HEK293 (cell line): ENCODE results near the gene AGTR1.

Experiments used
- CTCF ChIA-PET: fragments of 350-600 bp; formaldehyde crosslinking; extraction: SDS; loops from one replicate; lab custom pipeline; 2021; ENCODE audit warnings: antibody characterized with exemption; lab: Yijun Ruan, JAX
- POLR2A ChIA-PET: fragments of 300-600 bp; formaldehyde crosslinking; extraction: SDS; loops from one replicate; lab custom pipeline; 2020; ENCODE audit warnings: antibody characterized with exemption, inconsistent platforms; lab: Yijun Ruan, JAX
- H3K27ac ChIP-seq: fragments of 200-500 bp; sonication (Bioruptor generic); 2 replicates; pipeline ENCODE4 v1.5.1; 2014; ENCODE audit warnings: low read depth, low read length, control low read depth, inconsistent platforms; ENCODE audit errors: extremely low read depth
- H3K36me3 ChIP-seq, 2 experiments: fragments of 200-500 bp in 1 of 2; sonication (Bioruptor generic) in 1 of 2; 1 replicate in 1 of 2; 2 replicates in 1 of 2; pipeline ENCODE4 v1.5.1; 2014 to 2017; ENCODE audit warnings: inconsistent platforms in 2 of 2, low read length in 2 of 2; ENCODE audit not compliant: control insufficient read depth in 2 of 2, insufficient read depth in 1 of 2
- H3K4me1 ChIP-seq: fragments of 200-500 bp; sonication (Bioruptor generic); 2 replicates; pipeline ENCODE4 v1.5.1; 2014; ENCODE audit warnings: mild to moderate bottlenecking, low read length, inconsistent platforms; ENCODE audit not compliant: control insufficient read depth, insufficient read depth
- H3K4me3 ChIP-seq: 2 replicates; pipeline ENCODE4 v1.5.1; 2011; ENCODE audit warnings: low read depth, mild to moderate bottlenecking, control low read depth, low read length, moderate library complexity
- H3K9me3 ChIP-seq: fragments of 200-500 bp; sonication (Bioruptor generic); 2 replicates; pipeline ENCODE4 v1.5.1; 2014; ENCODE audit warnings: low read depth, low read length, inconsistent platforms; ENCODE audit not compliant: control insufficient read depth, insufficient read depth
- HOXD13 ChIP-seq: sonication (generic); formaldehyde crosslinking; IDR thresholded peaks from 2 replicates; pipeline ENCODE4 v1.8.0; 2022; ENCODE audit warnings: missing genetic modification reagents, borderline replicate concordance
- MEIS1 ChIP-seq: sonication (generic); formaldehyde crosslinking; IDR thresholded peaks from 2 replicates; pipeline ENCODE4 v1.8.1; 2022; ENCODE audit warnings: missing genetic modification reagents, mild to moderate bottlenecking, borderline replicate concordance
- OVOL3 ChIP-seq: fragments of 450-650 bp; formaldehyde crosslinking; IDR thresholded peaks from 2 replicates; pipeline ENCODE4 v1.5.1; 2016; ENCODE audit warnings: missing biosample characterization, missing genetic modification characterization
- SP2 ChIP-seq: fragments of 450-650 bp; formaldehyde crosslinking; IDR thresholded peaks from 2 replicates; pipeline ENCODE4 v1.5.1; 2016; ENCODE audit warnings: missing biosample characterization, missing genetic modification characterization
- TRIM28 ChIP-seq: IDR thresholded peaks from 2 replicates; pipeline ENCODE4 v1.6.1; 2011; ENCODE audit warnings: low read length, control low read depth, borderline replicate concordance
- ZEB2 ChIP-seq: fragments of 450-650 bp; formaldehyde crosslinking; IDR thresholded peaks from 2 replicates; pipeline ENCODE4 v1.5.1; 2016; ENCODE audit warnings: missing biosample characterization, missing genetic modification characterization
- ZNF211 ChIP-seq: fragments of 450-650 bp; formaldehyde crosslinking; IDR thresholded peaks from 2 replicates; pipeline ENCODE4 v1.5.1; 2016; ENCODE audit warnings: low read depth, missing biosample characterization, missing genetic modification characterization
- ZNF214 ChIP-seq: fragments of 450-650 bp; formaldehyde crosslinking; IDR thresholded peaks from 2 replicates; pipeline ENCODE4 v1.5.1; 2017; ENCODE audit warnings: missing biosample characterization, mild to moderate bottlenecking, missing genetic modification characterization, borderline replicate concordance
- ZNF404 ChIP-seq: fragments of 450-650 bp; formaldehyde crosslinking; IDR thresholded peaks from 2 replicates; pipeline ENCODE4 v1.5.1; 2017; ENCODE audit warnings: missing biosample characterization, missing genetic modification characterization
- ZNF560 ChIP-seq: fragments of 450-650 bp; formaldehyde crosslinking; IDR thresholded peaks from 2 replicates; pipeline ENCODE4 v1.5.1; 2017; ENCODE audit warnings: missing biosample characterization, missing genetic modification characterization, borderline replicate concordance
- ZNF600 ChIP-seq: fragments of 450-650 bp; formaldehyde crosslinking; IDR thresholded peaks from 2 replicates; pipeline ENCODE4 v1.5.1; 2016; ENCODE audit warnings: missing biosample characterization, missing genetic modification characterization
- ZNF623 ChIP-seq: fragments of 450-650 bp; formaldehyde crosslinking; IDR thresholded peaks from 2 replicates; pipeline ENCODE4 v1.5.1; 2016; ENCODE audit warnings: missing biosample characterization, missing genetic modification characterization
- ZNF629 ChIP-seq: fragments of 450-650 bp; formaldehyde crosslinking; IDR thresholded peaks from 2 replicates; pipeline ENCODE4 v1.5.1; 2017; ENCODE audit warnings: missing biosample characterization, missing genetic modification characterization
- ZNF654 ChIP-seq: fragments of 450-650 bp; formaldehyde crosslinking; IDR thresholded peaks from 2 replicates; pipeline ENCODE4 v1.5.1; 2016; ENCODE audit warnings: low read depth, missing biosample characterization, missing genetic modification characterization
- ZNF701 ChIP-seq: fragments of 450-650 bp; formaldehyde crosslinking; IDR thresholded peaks from 2 replicates; pipeline ENCODE4 v1.5.1; 2016; ENCODE audit warnings: missing biosample characterization, missing genetic modification characterization
- TF ChIP-seq, protein P1 (sequence below): fragments of 450-650 bp; formaldehyde crosslinking; IDR thresholded peaks from 2 replicates; pipeline ENCODE4 v1.5.1; 2016; ENCODE audit warnings: missing biosample characterization, missing genetic modification characterization
- TF ChIP-seq, protein P2 (sequence below): fragments of 450-650 bp; formaldehyde crosslinking; IDR thresholded peaks from 2 replicates; pipeline ENCODE4 v1.5.1; 2016; ENCODE audit warnings: missing biosample characterization, missing genetic modification characterization
- TF ChIP-seq, protein P3 (sequence below): fragments of 450-650 bp; formaldehyde crosslinking; IDR thresholded peaks from 2 replicates; pipeline ENCODE4 v1.5.1; 2016; ENCODE audit warnings: missing biosample characterization, missing genetic modification characterization, low read depth
- TF ChIP-seq, protein P4 (sequence below): fragments of 450-650 bp; formaldehyde crosslinking; IDR thresholded peaks from 2 replicates; pipeline ENCODE4 v1.5.1; 2016; ENCODE audit warnings: missing biosample characterization, missing genetic modification characterization
- TF ChIP-seq, protein P5 (sequence below): fragments of 450-650 bp; formaldehyde crosslinking; conservative IDR thresholded peaks from 2 replicates; pipeline ENCODE4 v1.5.1; 2016; ENCODE audit warnings: low read depth, missing biosample characterization, missing genetic modification characterization
- TF ChIP-seq, protein P6 (sequence below): fragments of 450-650 bp; formaldehyde crosslinking; IDR thresholded peaks from 2 replicates; pipeline ENCODE4 v1.5.1; 2017; ENCODE audit warnings: missing biosample characterization, missing genetic modification characterization

AGTR1 gene

DNA sequence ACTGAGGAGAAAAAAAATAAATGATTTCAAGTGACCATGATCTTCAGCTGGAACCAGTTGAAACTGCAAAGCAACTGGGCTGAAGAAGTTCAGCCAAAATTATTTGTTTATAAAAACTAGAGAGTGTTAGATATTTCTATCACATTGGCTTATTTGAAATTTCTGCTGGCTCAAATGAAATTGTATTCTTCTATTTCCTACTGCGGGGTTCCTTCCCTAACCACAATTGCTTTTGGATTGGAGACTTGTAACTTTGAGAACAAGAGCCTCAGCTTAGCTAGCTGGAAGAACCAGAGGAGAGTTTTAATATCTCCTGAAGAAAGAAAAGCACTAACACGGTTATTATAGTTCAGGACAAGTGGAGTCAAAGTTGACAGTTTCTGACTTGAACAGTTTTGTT lies 31.1 kb downstream of the AGTR1 start:
- no peaks in the 10 kb centered on the region for H3K9me3 ChIP-seq
- TF ChIP-seq TRIM28 (no peak), MEIS1 (CRISPR knock-in tag) (no peak), HOXD13 (CRISPR knock-in tag) (no peak), ZNF214 (tag by site-specific recombination) (no peak), ZEB2 (no peak), ZNF404 (tag by site-specific recombination) (no peak), ZNF629 (no peak), ZNF560 (no peak)
- TF ChIP-seq, protein P1, sequence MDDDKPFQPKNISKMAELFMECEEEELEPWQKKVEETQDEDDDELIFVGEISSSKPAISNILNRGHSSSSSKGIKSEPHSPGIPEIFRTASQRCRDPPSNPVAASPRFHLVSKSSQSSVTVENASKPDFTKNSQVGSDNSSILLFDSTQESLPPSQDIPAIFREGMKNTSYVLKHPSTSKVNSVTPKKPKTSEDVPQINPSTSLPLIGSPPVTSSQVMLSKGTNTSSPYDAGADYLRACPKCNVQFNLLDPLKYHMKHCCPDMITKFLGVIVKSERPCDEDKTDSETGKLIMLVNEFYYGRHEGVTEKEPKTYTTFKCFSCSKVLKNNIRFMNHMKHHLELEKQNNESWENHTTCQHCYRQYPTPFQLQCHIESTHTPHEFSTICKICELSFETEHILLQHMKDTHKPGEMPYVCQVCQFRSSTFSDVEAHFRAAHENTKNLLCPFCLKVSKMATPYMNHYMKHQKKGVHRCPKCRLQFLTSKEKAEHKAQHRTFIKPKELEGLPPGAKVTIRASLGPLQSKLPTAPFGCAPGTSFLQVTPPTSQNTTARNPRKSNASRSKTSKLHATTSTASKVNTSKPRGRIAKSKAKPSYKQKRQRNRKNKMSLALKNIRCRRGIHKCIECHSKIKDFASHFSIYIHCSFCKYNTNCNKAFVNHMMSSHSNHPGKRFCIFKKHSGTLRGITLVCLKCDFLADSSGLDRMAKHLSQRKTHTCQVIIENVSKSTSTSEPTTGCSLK (tag by site-specific recombination) = no peak
- TF ChIP-seq, all 188 proteins: peak for 0
- H3K27ac ChIP-seq = no peak overlapping the region
- H3K4me3 ChIP-seq = no peak overlapping the region
- H3K4me1 ChIP-seq = no peaks in the 10 kb centered on the region
- POLR2A ChIA-PET = no interaction called here
- no peaks in the 10 kb centered on the region for H3K36me3 ChIP-seq
- CTCF ChIA-PET = interaction anchor here (0.5 to 3.2 kb wide), 3 partner anchors 133 to 217 kb away, joined by 3 to 47 read pairs (median 3); no protein-coding TSS in a partner anchor

DNA sequence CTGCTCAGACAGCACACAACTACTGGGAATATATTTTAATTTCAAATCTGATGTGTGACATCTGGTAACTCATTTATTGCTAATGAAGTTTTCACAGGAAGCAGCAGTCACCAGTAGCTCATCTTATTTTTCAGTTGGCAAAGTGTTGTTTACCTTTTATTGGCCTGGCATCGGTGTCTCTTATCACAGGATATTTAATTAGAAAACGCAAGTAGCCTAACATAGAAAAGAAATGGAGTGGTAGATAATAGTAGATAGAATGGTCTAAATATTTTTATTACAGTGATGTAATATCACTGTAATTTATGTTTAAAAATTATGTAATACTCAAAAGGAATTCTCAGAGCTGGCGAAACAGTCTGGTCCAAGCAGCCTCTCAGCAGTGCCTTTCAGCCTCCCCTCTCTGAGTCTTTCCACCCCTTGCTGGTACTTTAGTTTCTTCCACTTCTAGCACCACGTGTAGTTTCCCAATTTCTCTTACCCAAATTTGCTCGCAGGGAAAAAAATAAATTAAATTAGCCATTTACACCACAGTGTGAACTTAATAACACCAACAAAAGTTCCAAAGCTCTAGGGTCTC lies 31.9 kb downstream of the AGTR1 start:
- TF ChIP-seq, protein P2, sequence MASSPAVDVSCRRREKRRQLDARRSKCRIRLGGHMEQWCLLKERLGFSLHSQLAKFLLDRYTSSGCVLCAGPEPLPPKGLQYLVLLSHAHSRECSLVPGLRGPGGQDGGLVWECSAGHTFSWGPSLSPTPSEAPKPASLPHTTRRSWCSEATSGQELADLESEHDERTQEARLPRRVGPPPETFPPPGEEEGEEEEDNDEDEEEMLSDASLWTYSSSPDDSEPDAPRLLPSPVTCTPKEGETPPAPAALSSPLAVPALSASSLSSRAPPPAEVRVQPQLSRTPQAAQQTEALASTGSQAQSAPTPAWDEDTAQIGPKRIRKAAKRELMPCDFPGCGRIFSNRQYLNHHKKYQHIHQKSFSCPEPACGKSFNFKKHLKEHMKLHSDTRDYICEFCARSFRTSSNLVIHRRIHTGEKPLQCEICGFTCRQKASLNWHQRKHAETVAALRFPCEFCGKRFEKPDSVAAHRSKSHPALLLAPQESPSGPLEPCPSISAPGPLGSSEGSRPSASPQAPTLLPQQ = no peak
- TF ChIP-seq, protein P3, sequence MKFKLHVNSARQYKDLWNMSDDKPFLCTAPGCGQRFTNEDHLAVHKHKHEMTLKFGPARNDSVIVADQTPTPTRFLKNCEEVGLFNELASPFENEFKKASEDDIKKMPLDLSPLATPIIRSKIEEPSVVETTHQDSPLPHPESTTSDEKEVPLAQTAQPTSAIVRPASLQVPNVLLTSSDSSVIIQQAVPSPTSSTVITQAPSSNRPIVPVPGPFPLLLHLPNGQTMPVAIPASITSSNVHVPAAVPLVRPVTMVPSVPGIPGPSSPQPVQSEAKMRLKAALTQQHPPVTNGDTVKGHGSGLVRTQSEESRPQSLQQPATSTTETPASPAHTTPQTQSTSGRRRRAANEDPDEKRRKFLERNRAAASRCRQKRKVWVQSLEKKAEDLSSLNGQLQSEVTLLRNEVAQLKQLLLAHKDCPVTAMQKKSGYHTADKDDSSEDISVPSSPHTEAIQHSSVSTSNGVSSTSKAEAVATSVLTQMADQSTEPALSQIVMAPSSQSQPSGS (tag by site-specific recombination) = 0 out of 2 replicates have a peak, but pooled peaks have one; percentile 8
- TF ChIP-seq ZNF211 (tag by site-specific recombination) (no peak), ZNF623 (no peak), ZNF600 (tag by site-specific recombination) (no peak)
- TF ChIP-seq, all 188 proteins: peak for 1
- ChIA-PET CTCF (interaction anchor here (0.5 to 0.8 kb wide), 3 partner anchors 132 to 189 kb away, joined by 3 to 4 read pairs (median 3); no protein-coding TSS in a partner anchor), POLR2A (no interaction called here)
- Histone ChIP-seq H3K9me3 (no peaks in the 10 kb centered on the region), H3K36me3 (no peaks in the 10 kb centered on the region), H3K27ac (no peak overlapping the region), H3K4me1 (no peaks in the 10 kb centered on the region), H3K4me3 (no peak overlapping the region)

DNA sequence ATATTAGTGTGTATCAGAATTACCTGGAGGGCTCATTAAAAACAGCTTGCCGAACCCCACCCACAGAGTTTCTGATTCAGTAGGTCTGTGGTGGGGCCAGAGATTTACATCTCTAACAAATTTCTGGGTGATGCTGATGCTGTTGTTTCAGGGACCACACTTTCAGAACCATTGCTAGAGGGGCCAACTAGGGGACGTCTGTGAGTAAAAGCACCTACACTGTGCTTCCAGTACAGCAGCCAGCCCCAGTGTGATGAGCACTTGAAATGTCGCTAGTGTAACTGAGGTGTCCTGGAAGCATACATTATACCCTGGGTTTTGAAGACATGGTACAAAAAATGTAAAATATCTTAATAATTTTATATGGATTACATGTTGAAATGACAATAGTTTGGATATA lies 33.0 kb downstream of the AGTR1 start:
- no peaks in the 10 kb centered on the region for H3K36me3 ChIP-seq
- ChIA-PET POLR2A (no interaction called here), CTCF (interaction anchor here (0.6 kb wide), 1 partner anchor 668 kb away, joined by 3 read pairs; no protein-coding TSS in a partner anchor)
- no peak overlapping the region for H3K4me3 ChIP-seq
- H3K27ac ChIP-seq = no peak overlapping the region
- no peaks in the 10 kb centered on the region for H3K4me1 ChIP-seq
- no peaks in the 10 kb centered on the region for H3K9me3 ChIP-seq
- no peak for TF ChIP-seq ZNF654 (tag by site-specific recombination)
- TF ChIP-seq, protein P4, sequence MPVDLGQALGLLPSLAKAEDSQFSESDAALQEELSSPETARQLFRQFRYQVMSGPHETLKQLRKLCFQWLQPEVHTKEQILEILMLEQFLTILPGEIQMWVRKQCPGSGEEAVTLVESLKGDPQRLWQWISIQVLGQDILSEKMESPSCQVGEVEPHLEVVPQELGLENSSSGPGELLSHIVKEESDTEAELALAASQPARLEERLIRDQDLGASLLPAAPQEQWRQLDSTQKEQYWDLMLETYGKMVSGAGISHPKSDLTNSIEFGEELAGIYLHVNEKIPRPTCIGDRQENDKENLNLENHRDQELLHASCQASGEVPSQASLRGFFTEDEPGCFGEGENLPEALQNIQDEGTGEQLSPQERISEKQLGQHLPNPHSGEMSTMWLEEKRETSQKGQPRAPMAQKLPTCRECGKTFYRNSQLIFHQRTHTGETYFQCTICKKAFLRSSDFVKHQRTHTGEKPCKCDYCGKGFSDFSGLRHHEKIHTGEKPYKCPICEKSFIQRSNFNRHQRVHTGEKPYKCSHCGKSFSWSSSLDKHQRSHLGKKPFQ (tag by site-specific recombination) = no peak
- TF ChIP-seq, protein P5, sequence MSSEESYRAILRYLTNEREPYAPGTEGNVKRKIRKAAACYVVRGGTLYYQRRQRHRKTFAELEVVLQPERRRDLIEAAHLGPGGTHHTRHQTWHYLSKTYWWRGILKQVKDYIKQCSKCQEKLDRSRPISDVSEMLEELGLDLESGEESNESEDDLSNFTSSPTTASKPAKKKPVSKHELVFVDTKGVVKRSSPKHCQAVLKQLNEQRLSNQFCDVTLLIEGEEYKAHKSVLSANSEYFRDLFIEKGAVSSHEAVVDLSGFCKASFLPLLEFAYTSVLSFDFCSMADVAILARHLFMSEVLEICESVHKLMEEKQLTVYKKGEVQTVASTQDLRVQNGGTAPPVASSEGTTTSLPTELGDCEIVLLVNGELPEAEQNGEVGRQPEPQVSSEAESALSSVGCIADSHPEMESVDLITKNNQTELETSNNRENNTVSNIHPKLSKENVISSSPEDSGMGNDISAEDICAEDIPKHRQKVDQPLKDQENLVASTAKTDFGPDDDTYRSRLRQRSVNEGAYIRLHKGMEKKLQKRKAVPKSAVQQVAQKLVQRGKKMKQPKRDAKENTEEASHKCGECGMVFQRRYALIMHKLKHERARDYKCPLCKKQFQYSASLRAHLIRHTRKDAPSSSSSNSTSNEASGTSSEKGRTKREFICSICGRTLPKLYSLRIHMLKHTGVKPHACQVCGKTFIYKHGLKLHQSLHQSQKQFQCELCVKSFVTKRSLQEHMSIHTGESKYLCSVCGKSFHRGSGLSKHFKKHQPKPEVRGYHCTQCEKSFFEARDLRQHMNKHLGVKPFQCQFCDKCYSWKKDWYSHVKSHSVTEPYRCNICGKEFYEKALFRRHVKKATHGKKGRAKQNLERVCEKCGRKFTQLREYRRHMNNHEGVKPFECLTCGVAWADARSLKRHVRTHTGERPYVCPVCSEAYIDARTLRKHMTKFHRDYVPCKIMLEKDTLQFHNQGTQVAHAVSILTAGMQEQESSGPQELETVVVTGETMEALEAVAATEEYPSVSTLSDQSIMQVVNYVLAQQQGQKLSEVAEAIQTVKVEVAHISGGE (tag by site-specific recombination) = no peak
- TF ChIP-seq SP2 (tag by site-specific recombination) = no peak
- TF ChIP-seq, protein P6, sequence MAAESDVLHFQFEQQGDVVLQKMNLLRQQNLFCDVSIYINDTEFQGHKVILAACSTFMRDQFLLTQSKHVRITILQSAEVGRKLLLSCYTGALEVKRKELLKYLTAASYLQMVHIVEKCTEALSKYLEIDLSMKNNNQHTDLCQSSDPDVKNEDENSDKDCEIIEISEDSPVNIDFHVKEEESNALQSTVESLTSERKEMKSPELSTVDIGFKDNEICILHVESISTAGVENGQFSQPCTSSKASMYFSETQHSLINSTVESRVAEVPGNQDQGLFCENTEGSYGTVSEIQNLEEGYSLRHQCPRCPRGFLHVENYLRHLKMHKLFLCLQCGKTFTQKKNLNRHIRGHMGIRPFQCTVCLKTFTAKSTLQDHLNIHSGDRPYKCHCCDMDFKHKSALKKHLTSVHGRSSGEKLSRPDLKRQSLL (tag by site-specific recombination) = no peak
- no peak for TF ChIP-seq OVOL3
- TF ChIP-seq ZNF701 (tag by site-specific recombination) = no peak
